Measurements from ENCODE around the gene ITGA6. TPM values are rescaled to one million over a fixed set of nuclear protein-coding genes. Genes with fewer than 3 reads are reported as not detected.

The ITGA6 gene
- total RNA-seq, 1 donor from 2014 or later = 293 TPM

GRCh38 chr2:172439911-172440310 is 12.5 kb downstream of the ITGA6 start:
- DNase-seq (ENCODE audit: low read depth, low spot score) = no peak

GRCh38 chr2:172440795-172441194 is 13.4 kb downstream of the ITGA6 start:
- no peak for DNase-seq (ENCODE audit: low read depth, low spot score)

- DNase-seq (ENCODE audit: low read depth, low spot score) = no peak
Measured at GRCh38 chr2:172442072-172442895, 14.9 kb downstream of the ITGA6 start.

- DNase-seq (ENCODE audit: low read depth, low spot score) = no peak
Measured at GRCh38 chr2:172445851-172446250, 18.5 kb downstream of the ITGA6 start.

GRCh38 chr2:172446474-172447063 is 19.2 kb downstream of the ITGA6 start:
- DNase-seq (ENCODE audit: low read depth, low spot score) = no peak

- DNase-seq (ENCODE audit: low read depth, low spot score) = no peak
Measured at GRCh38 chr2:172447811-172448493, 20.6 kb downstream of the ITGA6 start.

GRCh38 chr2:172448544-172449267 is 21.3 kb downstream of the ITGA6 start:
- DNase-seq (ENCODE audit: low read depth, low spot score) = no peak

- no peak for DNase-seq (ENCODE audit: low read depth, low spot score)
Measured at GRCh38 chr2:172449911-172450550, 22.6 kb downstream of the ITGA6 start.

- no peak for DNase-seq (ENCODE audit: low read depth, low spot score)
Measured at GRCh38 chr2:172451923-172452322, 24.5 kb downstream of the ITGA6 start.

- no peak for DNase-seq (ENCODE audit: low read depth, low spot score)
Measured at GRCh38 chr2:172452845-172453244, 25.5 kb downstream of the ITGA6 start.

- no peak for DNase-seq (ENCODE audit: low read depth, low spot score)
Measured at GRCh38 chr2:172454404-172455120, 27.2 kb downstream of the ITGA6 start.

- no peak for DNase-seq (ENCODE audit: low read depth, low spot score)
Measured at GRCh38 chr2:172455121-172455515, 27.7 kb downstream of the ITGA6 start.

- no peak for DNase-seq (ENCODE audit: low read depth, low spot score)
Measured at GRCh38 chr2:172456002-172456401, 28.6 kb downstream of the ITGA6 start.

GRCh38 chr2:172457536-172457935 is 30.1 kb downstream of the ITGA6 start:
- no peak for DNase-seq (ENCODE audit: low read depth, low spot score)

- DNase-seq (ENCODE audit: low read depth, low spot score) = no peak
Measured at GRCh38 chr2:172458561-172459124, 31.3 kb downstream of the ITGA6 start.

- DNase-seq (ENCODE audit: low read depth, low spot score) = no peak
Measured at GRCh38 chr2:172460780-172461201, 33.4 kb downstream of the ITGA6 start.

GRCh38 chr2:172461591-172462372 is 34.4 kb downstream of the ITGA6 start:
- DNase-seq (ENCODE audit: low read depth, low spot score) = no peak

- DNase-seq (ENCODE audit: low read depth, low spot score) = no peak
Measured at GRCh38 chr2:172462373-172462848, 35.0 kb downstream of the ITGA6 start.

- no peak for DNase-seq (ENCODE audit: low read depth, low spot score)
Measured at GRCh38 chr2:172462849-172463381, 35.5 kb downstream of the ITGA6 start.
